GM12878 (cell line): Measurements from ENCODE around the gene ZNF837.

Experiments used
- KDM1A ChIP-seq: fragments of 200-600 bp; sonication (generic); IDR thresholded peaks from 2 replicates; pipeline ENCODE4 v1.6.1; 2016; ENCODE audit warnings: borderline replicate concordance
- POLR2A ChIP-seq: IDR thresholded peaks from 2 replicates; pipeline ENCODE4 v1.6.1; 2011; ENCODE audit warnings: low read depth, mild to moderate bottlenecking, low read length
- RAD21 ChIP-seq: IDR thresholded peaks from 2 replicates; pipeline ENCODE4 v1.6.1; 2011; ENCODE audit warnings: mild to moderate bottlenecking, low read depth, low read length, moderate library complexity; ENCODE audit not compliant: insufficient read depth
- YY1 ChIP-seq: IDR thresholded peaks from 2 replicates; pipeline ENCODE4 v1.6.1; 2011; ENCODE audit warnings: low read depth, mild to moderate bottlenecking, low read length
- TF ChIP-seq, protein P1 (sequence below): fragments of 450-650 bp; IDR thresholded peaks from 2 replicates; pipeline ENCODE4 v1.6.1; 2017; ENCODE audit warnings: low read depth, mild to moderate bottlenecking, moderate library complexity
- TF ChIP-seq, protein P2 (sequence below): fragments of 450-650 bp; formaldehyde crosslinking; IDR thresholded peaks from 2 replicates; pipeline ENCODE4 v1.5.0; 2022; ENCODE audit warnings: mild to moderate bottlenecking, missing genetic modification characterization
- TF ChIP-seq, protein P3 (sequence below), 3 experiments: IDR thresholded peaks in 2 of 3; conservative IDR thresholded peaks in 1 of 3; 2 replicates each; pipeline ENCODE4 v1.5.1; 2011; ENCODE audit warnings: low read depth in 3 of 3, low read length in 3 of 3, mild to moderate bottlenecking in 3 of 3, control low read depth in 2 of 3, moderate library complexity in 2 of 3, inconsistent platforms in 1 of 3, mixed read lengths in 1 of 3; ENCODE audit not compliant: control insufficient read depth in 2 of 3, insufficient read depth in 1 of 3; ENCODE audit errors: extremely low read depth in 1 of 3
- TF ChIP-seq, protein P4 (sequence below): fragments of 450-650 bp; IDR thresholded peaks from 2 replicates; pipeline ENCODE4 v1.6.1; 2017; ENCODE audit warnings: antibody characterized with exemption, mild to moderate bottlenecking, moderate library complexity

DNA sequence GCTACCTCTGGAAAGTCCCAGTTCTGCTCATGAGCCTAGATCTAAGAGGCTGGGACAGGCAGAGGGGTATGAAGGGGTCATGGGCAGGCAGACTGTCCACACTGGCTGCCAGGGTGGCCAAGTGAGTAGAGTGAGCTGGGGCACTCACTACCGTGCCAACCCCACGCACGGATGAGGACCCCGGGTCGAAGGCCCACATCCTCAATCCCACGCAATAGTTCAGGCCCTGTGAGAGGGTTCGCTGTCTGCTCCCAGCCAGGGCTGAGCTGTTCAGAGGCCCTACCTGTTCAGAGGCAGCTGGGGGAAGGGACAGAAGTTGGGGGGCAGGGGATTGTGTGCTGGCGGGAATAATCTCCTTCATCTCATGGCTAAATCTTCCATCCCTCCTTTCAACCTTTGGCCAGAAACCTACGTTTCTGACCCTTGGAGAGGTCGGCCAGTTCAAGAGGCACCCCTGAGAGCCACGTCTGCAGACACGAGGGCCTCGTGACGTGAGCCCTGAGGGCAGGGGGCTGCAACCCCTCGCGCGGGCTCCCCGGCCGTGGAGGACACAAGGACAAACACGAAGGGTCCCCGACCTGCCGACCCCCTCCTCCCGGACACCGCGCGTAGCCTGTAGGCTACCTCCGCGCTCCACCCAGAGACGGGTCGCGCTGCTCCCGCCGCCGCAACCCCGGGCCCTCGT is 5.2 kb upstream of the ZNF837 start:
- TF ChIP-seq POLR2A (peak; percentile 61), YY1 (no peak), KDM1A (no peak), RAD21 (no peak)
- TF ChIP-seq, protein P1, sequence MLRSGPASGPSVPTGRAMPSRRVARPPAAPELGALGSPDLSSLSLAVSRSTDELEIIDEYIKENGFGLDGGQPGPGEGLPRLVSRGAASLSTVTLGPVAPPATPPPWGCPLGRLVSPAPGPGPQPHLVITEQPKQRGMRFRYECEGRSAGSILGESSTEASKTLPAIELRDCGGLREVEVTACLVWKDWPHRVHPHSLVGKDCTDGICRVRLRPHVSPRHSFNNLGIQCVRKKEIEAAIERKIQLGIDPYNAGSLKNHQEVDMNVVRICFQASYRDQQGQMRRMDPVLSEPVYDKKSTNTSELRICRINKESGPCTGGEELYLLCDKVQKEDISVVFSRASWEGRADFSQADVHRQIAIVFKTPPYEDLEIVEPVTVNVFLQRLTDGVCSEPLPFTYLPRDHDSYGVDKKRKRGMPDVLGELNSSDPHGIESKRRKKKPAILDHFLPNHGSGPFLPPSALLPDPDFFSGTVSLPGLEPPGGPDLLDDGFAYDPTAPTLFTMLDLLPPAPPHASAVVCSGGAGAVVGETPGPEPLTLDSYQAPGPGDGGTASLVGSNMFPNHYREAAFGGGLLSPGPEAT, result peak; percentile 44
- TF ChIP-seq, protein P2, sequence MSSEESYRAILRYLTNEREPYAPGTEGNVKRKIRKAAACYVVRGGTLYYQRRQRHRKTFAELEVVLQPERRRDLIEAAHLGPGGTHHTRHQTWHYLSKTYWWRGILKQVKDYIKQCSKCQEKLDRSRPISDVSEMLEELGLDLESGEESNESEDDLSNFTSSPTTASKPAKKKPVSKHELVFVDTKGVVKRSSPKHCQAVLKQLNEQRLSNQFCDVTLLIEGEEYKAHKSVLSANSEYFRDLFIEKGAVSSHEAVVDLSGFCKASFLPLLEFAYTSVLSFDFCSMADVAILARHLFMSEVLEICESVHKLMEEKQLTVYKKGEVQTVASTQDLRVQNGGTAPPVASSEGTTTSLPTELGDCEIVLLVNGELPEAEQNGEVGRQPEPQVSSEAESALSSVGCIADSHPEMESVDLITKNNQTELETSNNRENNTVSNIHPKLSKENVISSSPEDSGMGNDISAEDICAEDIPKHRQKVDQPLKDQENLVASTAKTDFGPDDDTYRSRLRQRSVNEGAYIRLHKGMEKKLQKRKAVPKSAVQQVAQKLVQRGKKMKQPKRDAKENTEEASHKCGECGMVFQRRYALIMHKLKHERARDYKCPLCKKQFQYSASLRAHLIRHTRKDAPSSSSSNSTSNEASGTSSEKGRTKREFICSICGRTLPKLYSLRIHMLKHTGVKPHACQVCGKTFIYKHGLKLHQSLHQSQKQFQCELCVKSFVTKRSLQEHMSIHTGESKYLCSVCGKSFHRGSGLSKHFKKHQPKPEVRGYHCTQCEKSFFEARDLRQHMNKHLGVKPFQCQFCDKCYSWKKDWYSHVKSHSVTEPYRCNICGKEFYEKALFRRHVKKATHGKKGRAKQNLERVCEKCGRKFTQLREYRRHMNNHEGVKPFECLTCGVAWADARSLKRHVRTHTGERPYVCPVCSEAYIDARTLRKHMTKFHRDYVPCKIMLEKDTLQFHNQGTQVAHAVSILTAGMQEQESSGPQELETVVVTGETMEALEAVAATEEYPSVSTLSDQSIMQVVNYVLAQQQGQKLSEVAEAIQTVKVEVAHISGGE (CRISPR knock-in tag), result no peak
- TF ChIP-seq, protein P3, sequence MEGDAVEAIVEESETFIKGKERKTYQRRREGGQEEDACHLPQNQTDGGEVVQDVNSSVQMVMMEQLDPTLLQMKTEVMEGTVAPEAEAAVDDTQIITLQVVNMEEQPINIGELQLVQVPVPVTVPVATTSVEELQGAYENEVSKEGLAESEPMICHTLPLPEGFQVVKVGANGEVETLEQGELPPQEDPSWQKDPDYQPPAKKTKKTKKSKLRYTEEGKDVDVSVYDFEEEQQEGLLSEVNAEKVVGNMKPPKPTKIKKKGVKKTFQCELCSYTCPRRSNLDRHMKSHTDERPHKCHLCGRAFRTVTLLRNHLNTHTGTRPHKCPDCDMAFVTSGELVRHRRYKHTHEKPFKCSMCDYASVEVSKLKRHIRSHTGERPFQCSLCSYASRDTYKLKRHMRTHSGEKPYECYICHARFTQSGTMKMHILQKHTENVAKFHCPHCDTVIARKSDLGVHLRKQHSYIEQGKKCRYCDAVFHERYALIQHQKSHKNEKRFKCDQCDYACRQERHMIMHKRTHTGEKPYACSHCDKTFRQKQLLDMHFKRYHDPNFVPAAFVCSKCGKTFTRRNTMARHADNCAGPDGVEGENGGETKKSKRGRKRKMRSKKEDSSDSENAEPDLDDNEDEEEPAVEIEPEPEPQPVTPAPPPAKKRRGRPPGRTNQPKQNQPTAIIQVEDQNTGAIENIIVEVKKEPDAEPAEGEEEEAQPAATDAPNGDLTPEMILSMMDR (IDR thresholded peaks at IDR 0.05 in 2 of 3, conservative IDR thresholded peaks at IDR 0.05 in 1 of 3; ENCODE audit: control insufficient read depth in 2 of 3, extremely low read depth in 1 of 3, insufficient read depth in 1 of 3, low read depth in 3 of 3, low read length in 3 of 3), result no peak
- TF ChIP-seq, protein P4, sequence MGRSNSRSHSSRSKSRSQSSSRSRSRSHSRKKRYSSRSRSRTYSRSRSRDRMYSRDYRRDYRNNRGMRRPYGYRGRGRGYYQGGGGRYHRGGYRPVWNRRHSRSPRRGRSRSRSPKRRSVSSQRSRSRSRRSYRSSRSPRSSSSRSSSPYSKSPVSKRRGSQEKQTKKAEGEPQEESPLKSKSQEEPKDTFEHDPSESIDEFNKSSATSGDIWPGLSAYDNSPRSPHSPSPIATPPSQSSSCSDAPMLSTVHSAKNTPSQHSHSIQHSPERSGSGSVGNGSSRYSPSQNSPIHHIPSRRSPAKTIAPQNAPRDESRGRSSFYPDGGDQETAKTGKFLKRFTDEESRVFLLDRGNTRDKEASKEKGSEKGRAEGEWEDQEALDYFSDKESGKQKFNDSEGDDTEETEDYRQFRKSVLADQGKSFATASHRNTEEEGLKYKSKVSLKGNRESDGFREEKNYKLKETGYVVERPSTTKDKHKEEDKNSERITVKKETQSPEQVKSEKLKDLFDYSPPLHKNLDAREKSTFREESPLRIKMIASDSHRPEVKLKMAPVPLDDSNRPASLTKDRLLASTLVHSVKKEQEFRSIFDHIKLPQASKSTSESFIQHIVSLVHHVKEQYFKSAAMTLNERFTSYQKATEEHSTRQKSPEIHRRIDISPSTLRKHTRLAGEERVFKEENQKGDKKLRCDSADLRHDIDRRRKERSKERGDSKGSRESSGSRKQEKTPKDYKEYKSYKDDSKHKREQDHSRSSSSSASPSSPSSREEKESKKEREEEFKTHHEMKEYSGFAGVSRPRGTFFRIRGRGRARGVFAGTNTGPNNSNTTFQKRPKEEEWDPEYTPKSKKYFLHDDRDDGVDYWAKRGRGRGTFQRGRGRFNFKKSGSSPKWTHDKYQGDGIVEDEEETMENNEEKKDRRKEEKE, result no peak
